T-helper 9 cell (primary cell): ENCODE results near the gene BBS2.
"Not testable (repeated sequence)": the region's sequence is repeated elsewhere in the genome, so short reads cannot be mapped to it uniquely, and the experiment has no call there.

Experiments used
- DNase-seq: peaks from one replicate; pipeline ENCODE4 v3.0.0-alpha.2; 2020

The BBS2 gene

GRCh38 chr16:56518425-56518824, 1.4 kb downstream of the BBS2 start:
- DNase-seq = no peak

- DNase-seq = no peak
Measured at GRCh38 chr16:56517206-56517605, 2.6 kb downstream of the BBS2 start.

GRCh38 chr16:56515665-56516064, 4.2 kb downstream of the BBS2 start:
- DNase-seq = no peak

GRCh38 chr16:56514845-56515244, 5.0 kb downstream of the BBS2 start:
- DNase-seq = no peak

GRCh38 chr16:56513972-56514371, 5.9 kb downstream of the BBS2 start:
- peak; percentile 11 for DNase-seq

- no peak for DNase-seq
Measured at GRCh38 chr16:56513091-56513490, 6.7 kb downstream of the BBS2 start.

- DNase-seq = no peak
Measured at GRCh38 chr16:56512025-56512424, 7.8 kb downstream of the BBS2 start.

GRCh38 chr16:56510544-56510943, 9.3 kb downstream of the BBS2 start:
- no peak for DNase-seq

- no peak for DNase-seq
Measured at GRCh38 chr16:56506941-56507340, 12.9 kb downstream of the BBS2 start.

- no peak for DNase-seq
Measured at GRCh38 chr16:56505181-56505580, 14.6 kb downstream of the BBS2 start.

- no peak for DNase-seq
Measured at GRCh38 chr16:56493815-56494214, 26.0 kb downstream of the BBS2 start.

GRCh38 chr16:56493126-56493525, 26.7 kb downstream of the BBS2 start:
- DNase-seq = no peak

- DNase-seq = no peak
Measured at GRCh38 chr16:56491657-56492261, 28.1 kb downstream of the BBS2 start.

- DNase-seq = not testable (repeated sequence)
Measured at GRCh38 chr16:56488868-56489267, 31.0 kb downstream of the BBS2 start.

GRCh38 chr16:56488035-56488434, 31.8 kb downstream of the BBS2 start:
- DNase-seq = no peak

GRCh38 chr16:56483394-56483793, 36.4 kb downstream of the BBS2 start:
- DNase-seq = no peak

- DNase-seq = no peak
Measured at GRCh38 chr16:56482683-56483236, 37.1 kb downstream of the BBS2 start.

- no peak for DNase-seq
Measured at GRCh38 chr16:56481468-56482122, 38.2 kb downstream of the BBS2 start.

GRCh38 chr16:56480776-56481467, 38.9 kb downstream of the BBS2 start:
- no peak for DNase-seq

GRCh38 chr16:56479469-56479868, 40.4 kb downstream of the BBS2 start:
- no peak for DNase-seq

- no peak for DNase-seq
Measured at GRCh38 chr16:56478281-56479049, 41.4 kb downstream of the BBS2 start.

GRCh38 chr16:56477096-56477878, 42.5 kb downstream of the BBS2 start:
- DNase-seq = no peak
